Stimulated activated CD4-positive, alpha-beta T cell treated with anti-CD3 and anti-CD28 coated beads, TNF-alpha, amount 100 ng/mL, for 48 hours (primary cell): ENCODE results near the gene NOTUM.
"Not testable (repeated sequence)": the region's sequence is repeated elsewhere in the genome, so short reads cannot be mapped to it uniquely, and the experiment has no call there.

Source experiments
- DNase-seq, 3 donors: peaks; one replicate each; pipeline ENCODE4 v3.0.0-alpha.2; 2020; ENCODE audit warnings: low read depth in 3 of 3

The NOTUM gene

DNA sequence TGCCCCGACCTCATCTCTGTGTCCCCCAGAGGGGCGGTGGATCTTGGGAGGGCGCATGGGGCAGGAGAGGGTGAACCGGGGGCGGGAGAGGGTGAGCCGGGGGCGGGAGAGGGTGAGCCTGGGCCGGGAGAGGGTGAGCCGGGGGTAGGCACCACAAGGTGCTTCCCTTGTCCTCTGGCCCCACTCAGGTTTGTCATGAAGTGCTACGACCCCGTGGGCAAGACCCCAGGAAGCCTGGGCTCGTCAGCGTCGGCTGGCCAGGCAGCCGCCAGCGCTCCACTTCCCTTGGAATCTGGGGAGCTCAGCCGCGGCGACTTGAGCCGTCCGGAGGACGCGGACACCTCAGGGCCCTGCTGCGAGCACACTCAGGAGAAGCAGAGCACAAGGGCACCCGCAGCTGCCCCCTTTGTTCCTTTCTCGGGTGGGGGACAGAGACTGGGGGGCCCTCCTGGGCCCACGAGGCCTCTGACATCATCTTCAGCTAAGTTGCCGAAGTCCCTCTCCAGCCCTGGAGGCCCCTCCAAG is 35.3 kb upstream of the NOTUM start:
- no peak for DNase-seq

DNA sequence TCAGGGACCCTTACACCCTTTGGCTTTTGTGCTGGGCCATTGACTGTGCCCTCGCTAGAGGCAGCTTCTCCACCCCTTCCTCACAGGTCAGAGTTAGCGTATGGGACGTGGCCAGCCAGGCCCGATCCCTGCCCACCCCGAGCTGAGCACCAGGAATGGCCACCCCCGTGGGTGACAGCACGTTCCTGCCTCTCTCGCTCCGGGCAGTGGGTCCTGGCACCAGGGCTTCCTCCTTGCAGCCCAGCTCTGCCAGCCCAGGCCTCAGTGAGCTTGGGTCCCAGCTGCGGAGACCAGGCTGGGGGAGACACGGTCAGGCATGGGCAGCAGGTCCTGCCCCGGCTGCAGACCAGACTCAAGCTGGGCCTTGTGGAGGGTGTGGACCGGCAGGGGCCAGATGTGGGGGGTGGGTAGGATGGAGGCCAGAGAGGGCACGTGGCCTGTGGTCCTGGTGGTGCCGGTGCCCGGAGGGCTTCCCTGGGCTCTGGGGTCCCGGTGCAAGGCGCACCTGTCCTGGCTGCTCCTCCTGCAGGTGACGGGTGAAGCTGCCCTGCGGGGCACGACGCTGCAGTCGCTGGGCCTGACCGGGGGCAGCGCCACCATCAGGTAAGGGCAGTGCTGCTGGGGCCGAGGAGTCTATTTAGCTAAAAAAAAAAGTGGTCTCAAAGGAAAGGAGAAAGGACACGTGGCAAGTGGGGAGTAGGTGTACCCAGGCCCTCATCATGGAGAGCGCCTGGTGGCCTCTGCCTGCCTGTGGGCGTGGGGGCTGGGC is 34.7 kb upstream of the NOTUM start:
- DNase-seq = no peak

DNA sequence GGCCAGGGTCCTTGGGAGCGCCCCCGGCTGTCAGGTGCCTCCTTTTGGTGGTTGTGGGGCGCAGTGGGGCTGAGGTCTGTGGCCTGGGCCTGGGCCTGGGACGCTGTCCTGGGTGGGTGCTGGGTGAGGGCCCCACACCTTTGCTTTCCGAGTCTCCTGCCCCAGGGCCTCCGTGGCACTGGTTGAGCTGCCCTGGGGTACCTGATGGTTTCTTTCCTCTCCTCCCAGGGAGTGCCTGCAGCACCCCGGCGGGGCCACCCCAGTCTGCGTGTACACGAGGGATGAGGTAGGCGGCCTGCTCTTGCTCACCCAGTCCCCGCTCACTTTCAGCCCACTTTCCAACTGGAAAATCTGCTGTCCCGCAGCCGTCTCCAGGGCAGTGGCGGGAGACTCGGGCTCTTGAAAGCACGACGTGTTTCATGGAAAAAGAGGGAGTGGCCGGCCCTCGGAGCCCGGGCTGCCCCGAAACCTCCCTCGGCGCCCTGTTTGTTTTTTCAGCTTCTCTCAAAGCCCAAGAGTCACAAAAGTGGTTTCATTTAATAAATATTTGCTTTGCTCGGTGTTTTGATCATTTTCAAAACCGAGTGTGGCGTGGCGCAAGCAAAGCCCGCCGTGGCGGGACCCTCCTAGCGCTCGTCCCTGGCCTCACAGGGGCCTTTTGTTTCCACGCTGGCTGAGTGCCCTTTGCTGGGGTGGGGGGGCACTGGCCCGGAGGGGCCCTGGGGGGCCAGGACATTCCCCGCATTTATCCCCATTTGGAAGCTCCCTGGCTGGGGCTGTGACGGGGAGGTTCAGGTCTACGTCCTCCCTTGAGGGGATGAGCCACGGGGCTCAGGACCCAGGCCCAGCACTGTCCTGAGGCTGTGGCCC is 33.8 kb upstream of the NOTUM start:
- DNase-seq = no peak

DNA sequence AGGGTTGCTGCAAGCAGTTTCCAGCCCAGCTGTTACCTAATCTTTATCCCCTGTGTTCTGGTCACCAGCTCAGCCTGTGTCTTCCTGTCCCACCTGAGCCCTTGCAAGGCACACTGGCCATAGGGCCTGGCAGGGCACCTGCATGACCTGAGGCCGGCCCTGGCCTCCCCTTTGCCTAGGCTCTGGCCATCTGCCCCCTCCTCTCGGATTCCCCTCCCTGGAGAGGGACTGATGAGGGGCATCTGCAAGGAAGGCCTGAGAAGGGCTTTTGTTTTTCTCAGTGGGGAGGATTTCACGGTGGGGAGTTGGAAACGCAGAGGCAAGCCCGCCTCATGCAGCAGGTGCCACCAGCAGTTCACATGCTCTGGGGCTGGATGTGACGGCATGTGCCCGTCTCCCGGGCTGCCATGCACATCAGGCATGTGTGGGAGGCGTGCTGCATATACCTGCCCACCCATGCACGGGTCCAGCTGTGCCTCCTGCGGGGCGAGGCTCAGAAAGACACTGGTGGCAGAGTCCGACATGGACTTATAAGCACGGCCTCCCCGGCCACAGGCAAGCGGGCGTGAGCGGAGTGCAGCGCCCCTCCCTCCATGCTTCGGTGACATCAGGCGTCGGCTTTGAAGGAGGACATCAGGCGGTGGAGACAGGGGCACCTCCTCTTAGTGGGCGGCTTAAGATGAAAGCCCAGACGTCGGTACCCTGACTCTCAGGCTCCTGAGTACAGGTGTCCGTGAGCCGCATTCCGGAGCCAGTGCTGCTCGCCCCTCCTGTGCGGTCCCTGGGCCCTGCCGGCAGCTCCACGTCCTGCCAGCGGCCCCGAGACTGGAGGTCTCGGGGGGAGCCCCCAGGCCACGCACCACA is 33.0 kb upstream of the NOTUM start:
- no peak for DNase-seq

DNA sequence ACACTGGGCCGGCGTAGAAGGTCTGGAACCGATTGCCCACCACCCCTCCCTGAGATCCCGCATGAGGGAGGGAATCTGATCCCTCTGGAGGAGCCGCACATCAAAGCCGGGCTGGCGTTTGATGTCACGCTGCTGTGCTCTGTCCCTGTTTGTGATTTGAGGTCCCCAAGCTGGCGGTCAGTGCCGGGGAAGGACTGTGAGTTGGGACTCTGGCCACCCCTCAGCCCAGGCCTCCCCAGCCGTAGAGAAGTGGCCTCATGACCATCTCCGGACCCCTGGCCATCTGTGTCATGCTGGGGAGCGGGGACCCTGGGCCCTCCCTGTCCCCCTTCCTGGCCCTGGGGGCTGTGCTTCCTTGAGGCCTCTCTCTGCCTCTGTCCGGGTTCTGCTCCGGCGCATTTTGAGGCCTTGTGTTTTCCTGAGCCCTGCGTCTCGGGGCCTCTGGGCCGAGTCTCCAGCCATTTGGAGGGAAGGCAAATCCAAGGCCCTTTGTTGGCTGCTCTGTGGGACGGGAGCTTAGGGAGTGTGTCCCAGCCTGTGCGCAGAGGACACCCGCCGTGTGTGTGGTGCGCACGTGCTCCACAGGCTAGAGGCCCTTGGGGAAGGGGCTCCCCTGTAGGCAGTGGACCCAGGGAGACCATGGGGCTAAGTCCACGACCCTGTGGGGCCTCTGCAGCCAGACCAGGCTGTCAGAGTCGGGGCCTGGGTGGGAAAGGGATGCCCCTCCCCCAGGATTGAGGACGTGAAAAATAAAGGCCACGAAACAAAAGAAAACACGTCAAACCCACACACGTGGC is 31.5 kb upstream of the NOTUM start:
- DNase-seq = no peak

DNA sequence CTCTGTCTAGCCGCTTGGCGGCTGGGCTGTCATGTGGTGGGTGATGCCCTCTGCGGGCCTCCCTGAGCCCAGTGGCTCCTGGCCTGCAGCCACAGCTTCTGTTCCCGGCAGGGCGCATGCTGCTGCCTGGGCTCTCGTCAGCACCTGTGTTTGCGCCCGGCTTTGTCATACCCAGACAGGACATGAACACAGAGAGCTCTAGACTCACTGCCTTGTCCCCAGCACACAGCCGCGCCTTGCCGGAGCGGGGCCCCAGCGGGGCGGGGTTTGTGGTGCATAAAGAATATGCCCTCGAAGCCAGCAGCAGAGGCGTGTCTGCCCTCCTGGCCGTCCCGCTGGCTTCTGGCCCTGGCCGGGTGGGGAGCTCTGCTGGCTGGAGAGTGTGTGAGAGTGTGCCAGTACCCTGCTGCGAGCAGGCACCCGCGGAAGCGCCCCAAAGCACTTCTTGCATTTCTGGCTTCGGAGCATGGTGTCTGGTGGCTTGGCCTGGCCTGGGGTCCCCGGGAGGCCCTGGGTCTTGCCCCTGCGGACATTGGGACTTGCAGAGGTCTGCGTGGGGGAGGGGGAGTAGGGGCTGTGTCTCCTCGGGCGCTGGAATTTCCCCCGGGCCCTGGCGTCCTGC is 30.8 kb upstream of the NOTUM start:
- no peak for DNase-seq

DNA sequence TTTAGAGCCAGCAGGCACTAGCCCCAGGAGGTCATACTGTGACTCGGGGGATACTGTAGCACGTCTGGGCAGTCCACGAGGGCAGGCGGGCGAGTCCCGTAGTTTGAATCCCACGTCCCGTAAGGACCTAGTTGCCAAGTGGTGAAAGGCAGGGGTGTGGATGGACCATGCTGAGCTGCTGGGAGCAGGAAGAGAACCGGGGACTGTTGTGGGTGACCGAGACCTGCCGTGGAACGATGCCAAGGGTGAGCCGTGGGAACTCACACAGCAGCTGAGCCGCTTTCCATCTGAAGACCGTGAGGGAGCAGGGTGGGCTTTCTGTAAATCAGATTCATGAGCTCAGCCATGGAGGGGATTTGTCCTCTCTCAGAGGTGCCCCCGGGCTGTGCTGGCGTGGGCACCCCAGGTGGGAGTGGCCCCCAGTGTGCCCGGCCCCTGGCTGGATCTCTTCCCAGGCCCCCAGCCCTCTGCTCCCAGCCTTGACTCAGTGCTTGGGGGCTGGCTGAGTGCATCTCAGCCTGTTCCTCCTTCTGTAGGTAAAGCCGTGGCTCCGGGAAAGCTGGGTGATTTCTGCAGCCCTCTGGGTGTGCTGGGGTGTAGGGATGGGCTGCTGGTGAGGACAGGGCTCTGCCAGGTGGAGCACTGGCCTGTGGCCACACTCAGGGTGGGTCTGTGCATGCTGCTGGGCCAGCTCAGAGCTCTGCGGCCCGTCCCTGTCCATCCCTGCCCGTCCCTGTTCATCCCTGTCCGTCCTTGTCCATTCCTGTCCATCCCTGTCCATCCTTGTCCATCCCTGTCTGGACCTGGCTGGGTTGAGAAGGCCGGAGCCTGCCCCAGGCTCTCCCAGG is 30.1 kb upstream of the NOTUM start:
- DNase-seq = no peak

DNA sequence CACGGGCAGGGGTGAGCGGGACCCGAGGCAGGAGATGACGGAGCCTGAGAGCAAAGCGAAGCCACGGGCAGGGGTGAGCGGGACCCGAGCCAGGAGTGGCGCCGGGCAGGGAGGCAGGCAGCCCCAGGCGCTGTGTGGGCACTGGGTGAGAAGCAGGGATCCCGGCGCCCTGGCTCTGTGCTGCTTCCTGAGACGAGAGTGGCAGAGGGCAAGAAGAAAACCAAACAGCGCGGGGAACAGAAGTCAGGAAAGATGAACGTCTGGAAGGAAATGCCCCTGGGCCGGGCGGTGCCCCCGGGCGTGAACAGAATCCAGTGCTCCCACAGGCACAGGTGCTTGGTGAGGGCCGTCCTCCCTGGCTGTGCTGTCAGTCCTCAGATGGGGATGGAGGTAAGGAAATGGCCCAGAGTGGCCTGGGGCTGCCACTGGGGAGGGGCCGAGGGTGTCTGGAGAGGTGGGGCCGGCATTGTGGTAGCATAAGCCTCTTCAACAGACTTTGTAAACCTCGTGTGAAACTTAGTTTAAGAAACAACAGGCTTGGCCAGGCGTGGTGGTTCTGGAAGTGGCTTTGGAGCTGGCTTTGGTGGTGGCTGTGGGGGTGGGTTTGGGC is 26.3 kb upstream of the NOTUM start:
- DNase-seq = no peak

DNA sequence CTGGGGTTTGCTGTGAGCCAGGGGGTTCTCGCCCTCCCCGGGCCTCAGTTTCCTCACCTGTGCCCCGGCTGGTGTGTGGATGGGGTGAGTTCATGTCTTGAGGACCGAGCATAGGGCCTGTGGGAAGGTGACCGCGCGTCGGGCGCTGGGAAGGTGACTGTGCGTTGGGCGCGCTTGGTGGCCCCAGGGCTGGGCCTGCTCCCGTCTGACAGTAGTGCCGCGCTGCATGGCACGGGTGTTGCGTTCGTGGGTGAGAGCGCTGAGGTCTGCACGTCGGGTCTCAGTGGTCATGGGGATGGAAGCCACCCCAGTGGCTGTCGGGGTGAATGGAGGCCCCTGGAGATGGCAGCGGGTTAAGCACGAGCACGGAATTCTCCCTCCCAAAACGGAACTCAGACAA is 25.6 kb upstream of the NOTUM start:
- no peak for DNase-seq

DNA sequence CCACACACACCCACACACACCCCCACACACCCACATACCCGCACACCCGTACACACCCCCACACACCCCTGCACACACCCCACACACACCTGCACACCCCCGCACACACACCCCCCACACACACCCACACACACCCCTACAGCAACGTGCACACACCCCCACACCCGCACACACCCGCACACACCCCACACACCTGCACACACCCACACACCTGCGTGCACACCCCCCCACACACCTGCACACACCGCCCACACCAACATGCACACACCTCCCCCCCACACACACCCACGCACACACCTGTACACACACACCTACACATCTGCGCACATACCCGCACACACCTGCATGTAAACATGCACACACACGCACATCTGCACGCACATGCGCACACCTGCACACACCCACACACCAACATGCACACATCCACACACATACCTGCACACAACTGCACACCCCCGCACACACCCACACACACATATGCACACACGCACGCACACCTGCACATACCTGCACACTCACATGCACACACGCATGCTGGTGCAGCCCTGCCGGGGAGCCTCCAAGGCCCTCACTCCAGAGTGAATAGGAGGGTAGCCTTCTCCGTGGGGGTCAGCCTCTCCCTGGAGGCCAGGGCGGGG is 23.9 kb upstream of the NOTUM start:
- DNase-seq = no peak

DNA sequence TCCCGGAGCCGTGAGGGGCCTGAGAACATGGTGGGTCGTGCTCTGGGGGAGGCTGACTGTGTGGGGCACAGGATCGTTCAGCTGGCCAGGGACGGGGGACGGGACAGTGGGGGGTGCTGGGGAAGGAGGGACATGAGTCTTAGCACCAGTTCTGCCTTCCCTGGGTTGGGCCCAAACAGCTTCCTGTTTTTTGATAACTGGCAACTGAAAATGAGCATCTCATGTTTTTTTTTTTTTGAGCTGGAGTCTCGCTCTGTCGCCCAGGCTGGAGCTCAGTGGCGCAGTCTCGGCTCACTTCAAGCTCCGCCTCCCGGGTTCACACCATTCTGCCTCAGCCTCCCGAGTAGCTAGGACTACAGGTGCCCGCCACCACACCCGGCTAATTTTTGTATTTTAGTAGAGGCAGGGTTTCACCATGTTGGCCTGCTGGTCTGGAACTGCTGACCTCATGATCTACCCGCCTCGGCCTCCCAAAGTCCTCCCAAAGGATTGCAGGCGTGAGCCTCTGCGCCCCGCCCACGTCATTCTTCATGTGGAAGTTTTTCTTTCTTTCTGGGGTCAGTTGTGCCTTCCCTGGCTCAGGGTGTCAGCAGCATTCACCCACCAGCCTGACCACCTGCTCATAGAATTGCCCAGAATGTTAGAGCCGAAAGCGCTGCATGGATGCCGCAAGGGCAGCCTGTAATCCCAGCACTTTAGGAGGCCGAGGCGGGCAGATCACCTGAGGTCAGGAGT is 22.8 kb upstream of the NOTUM start:
- DNase-seq = no peak

DNA sequence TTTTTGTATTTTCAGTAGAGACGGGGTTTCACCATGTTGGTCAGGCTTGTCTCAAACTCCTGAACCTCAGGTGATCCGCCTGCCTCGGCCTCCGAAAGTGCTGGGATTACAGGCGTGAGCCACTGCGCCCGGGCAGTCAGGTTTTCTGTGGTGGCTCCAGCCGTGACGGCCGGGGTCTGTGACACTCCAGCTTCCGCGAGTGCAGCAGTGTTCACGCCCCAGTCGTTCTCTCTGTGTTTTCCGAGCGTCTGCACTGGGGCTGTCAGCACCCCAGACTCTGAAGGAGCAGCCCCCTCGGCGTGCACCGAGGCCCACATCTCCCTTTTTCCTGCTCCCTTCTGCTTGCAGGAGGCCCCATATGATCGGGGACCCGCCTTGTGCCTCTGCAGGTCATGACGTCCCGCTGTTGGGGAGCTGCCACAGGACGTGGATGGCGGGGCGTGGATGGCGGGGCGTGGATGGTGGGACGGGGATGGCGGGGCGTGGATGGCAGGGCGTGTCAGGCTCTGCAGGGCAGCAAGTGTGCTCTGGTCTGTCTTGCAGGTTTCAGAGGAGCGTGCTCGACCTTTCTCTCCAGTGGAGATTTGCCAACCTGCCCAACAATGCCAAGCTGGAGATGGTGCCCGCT is 22.1 kb upstream of the NOTUM start:
- DNase-seq = no peak

DNA sequence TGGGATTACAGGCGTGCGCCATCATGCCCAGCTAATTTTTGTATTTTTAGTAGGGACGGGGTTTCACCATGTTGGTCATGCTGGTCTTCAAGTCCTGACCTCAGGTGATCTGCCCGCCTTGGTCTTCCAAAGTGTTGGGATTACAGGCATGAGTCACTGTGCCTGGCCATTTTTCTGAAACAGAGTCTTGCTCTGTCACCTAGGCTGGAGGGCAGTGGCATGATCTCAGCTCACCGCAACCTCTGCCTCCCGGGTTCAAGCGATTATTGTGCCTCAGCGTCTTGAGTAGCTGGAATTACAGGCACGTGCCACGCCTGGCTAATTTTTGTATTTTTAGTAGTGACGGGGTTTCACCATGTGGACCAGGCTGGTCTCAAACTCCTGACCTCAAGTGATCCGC is 20.5 kb upstream of the NOTUM start:
- not testable (repeated sequence) for DNase-seq

DNA sequence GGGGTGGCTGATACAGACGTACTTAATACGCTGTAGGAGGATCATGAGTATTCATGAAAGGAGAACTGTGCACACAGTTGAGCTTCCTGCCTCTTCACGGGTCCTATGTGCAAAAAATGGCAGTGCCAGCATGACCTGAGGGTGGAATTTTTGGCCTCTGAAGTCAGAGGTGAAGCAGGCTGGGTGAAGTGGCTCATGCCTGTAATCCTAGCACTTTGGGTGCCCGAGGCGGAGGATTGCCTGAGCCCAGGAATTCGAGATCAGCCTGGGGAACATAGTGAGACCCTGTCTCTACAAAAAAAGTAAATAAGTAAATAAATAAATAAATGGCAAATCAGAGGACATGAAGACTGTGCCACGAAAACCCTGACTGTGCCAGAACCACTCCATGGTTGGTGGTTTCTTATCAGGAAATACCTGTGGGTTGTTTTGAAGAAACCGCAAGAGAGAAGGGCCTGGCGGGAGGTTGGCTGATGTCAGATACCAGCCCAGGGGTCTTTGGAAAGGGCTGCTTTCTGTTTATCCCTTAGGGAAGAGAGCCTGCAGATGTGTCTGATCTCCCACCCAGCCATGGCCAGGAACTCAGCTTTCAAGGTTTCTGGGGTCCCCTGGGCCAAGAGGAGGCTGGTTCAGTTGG is 19.8 kb upstream of the NOTUM start:
- no peak for DNase-seq

DNA sequence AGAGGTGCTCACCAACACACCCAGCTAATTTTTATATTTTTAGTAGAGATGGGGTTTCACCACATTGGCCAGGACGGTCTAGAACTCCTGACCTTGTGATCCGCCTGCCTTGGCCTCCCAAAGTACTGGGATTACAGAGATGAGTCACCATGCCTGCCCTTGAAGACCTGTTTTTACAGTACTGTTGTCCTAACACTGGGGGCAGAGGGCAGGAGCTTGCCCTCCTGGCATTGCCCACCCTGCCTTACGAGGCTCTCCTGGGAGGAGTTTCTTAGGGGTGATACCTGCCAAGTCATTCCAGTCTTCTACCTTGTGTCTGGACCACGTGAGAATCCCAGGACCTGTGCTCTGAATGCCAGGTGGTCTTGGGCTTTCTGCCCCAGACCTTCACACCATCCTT is 19.1 kb upstream of the NOTUM start:
- DNase-seq = no peak

DNA sequence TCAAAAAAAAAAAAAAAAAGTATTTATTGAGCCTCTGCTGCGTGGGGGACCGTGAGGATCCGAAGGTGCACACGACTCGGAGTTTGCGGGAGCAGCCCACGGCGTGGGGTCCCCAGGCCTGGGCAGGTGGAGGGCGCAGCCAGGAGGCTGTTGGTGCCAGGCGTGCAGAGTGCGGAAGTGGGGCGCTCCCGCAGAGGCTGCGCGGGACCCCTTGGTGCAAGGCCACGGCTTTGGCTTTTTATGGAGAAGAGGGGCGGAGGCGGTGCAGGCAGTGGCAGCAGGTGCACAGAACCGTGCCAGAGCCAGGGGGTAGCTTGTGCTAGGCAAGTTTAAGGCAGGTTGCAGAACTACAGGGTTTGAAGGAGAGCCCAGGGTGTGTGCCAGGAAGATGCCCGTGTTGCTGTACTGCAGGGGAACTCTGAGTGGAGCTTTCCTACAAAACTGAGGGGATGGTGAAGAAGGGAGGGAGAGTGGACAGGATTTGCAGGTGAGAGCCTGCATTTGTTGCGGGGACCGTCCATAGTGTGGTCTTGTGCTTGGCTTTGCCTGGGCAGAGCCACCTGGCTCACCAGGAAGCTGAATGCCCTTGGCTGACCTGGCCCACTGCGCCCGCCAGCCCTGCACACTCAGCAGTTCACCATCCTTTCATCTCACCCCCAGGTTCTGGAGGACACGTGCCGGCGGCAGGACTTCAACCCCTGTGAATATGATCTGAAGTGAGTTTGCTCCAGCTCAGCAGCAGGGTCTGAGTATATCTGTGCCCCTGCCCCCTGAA is 17.7 kb upstream of the NOTUM start:
- no peak for DNase-seq
